NCI-H748 (cell line): Measurements from ENCODE around the gene ITLN2.
"Not testable (repeated sequence)": the region's sequence is repeated elsewhere in the genome, so short reads cannot be mapped to it uniquely, and the experiment has no call there.

Experiments used
- DNase-seq: peaks from one replicate; lab custom pipeline; 2025; ENCODE audit not compliant: unreplicated experiment; lab: John Stamatoyannopoulos, UW

ITLN2 gene

DNA sequence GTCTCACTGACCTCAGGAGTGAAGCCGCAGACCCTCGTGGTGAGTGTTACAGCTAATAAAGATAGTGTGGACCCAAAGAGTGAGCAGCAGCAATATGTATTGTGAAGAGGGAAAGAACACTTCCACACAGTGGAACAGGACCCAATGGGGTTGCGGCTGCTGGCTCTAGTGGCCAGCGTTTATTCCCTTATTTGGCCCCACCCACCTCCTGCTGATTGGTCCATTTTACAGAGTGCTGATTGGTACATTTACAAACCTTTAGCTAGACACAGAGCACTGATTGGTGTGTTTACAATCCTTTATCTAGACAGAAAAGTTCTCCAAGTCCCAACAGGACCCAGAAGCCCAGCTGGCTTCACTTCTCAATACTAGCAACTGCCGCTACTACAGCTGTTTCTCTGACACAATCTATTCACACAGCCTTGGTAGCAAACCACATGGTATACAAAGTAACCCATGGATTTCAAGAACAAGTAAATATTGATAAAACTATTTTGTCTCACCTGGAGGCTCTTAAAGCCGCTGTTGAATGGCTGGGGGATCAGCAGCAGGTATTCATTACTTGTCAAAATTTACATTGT, 44.3 kb downstream of the ITLN2 start:
- peak; percentile 79 for DNase-seq

GRCh38 chr1:160907976-160908375, 46.6 kb downstream of the ITLN2 start:
- no peak for DNase-seq

DNA sequence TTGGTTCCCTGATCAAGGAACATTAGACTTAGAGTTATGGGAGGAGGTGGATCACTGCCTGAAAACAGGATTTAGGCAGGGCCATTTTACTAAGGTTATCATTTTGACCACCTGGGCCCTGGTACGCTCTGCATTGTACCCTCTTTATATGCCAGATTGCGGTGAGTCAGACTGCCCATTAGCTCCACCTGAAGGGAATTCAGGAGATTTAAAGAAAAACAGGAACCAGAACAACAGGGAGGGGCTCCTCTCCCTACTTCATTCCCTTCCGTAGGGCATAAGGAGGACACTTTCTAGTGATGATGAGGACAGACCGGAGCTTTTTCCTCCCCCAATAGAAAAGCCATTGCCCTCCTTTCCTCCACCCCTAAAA, 49.0 kb downstream of the ITLN2 start:
- DNase-seq = no peak

DNA sequence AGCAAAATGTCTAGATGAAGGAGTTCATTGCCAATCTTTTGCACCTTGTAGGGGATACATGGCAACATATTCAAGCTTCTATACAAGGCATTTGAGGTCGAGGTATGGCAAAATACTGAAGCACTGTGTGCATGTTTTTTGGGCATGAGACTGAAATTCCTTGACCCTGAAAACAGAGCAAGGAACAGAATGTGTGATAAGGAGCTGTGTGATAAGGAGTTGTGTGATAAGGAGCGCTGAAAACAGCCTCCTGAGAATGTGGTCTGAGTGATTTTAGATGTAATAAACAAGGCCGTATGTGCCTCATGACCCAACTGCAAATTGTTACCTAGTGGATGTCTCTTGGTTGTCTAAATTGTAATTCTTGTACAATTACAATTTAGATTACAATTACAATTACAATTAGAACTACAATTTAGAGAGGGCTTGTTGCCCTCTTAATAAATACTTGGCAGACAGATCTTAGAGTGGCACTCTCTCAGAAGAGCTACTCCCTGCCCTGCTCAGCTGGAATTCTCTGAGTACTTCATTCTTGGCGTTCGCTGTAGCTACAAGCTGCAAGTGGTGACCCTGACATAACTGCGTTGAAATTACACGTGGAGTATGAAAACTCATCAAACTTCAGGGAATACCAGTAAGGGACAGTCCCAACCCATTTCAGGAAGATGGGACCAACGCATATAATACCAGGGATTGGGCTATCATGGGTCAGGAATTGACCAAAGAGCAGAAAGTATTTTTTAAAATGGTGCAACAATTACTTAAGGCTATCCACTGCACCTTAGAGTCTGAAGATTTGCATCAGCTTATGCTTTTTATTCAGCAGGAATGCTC, 49.6 kb downstream of the ITLN2 start:
- no peak for DNase-seq

DNA sequence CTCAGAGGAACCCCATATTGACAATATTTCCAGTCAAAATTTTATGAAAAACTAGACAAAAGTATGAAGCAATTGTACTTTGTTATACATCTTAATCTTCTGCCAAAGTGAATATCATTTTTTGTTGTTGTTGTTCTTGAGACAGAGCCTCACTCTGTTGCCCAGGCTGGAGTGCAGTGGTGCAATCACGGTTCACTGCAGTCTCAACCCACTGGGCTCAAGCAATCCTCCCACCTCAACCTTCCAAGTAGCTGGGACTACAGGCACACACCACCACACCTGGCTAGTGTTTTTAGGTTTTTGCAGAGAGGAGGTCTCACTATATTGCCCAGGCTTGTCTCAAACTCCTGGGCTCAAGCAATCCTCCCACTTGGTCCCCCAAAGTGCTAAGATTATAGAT, 52.4 kb downstream of the ITLN2 start:
- DNase-seq = not testable (repeated sequence)

DNA sequence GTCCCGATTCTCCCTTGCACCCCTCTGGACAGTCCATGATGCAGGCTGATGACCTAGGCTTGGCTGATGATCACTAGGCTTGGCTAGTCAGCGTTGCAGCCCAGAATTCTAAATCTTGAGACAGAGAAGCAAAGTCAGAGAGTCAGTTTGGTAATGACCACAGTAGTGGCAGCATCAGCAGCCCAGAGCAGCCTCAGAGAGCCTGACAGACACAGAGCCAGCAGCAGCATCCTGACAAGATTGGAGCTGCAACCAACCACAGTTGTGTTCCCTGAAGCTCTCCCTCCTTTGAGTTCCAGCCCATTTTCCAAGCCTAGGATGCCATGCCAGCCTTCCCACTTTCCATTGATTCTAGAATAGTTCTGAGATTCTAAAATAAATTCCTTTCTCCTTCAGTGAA, 52.8 kb downstream of the ITLN2 start:
- no peak for DNase-seq

- not testable (repeated sequence) for DNase-seq
These were observed 53.9 kb downstream of the ITLN2 start for GRCh38 chr1:160900683-160901082.
